Astrocyte of the cerebellum (primary cell): ENCODE data around the gene CNDP1.

Experiments
- DNase-seq: peaks from one replicate; pipeline ENCODE4 v3.0.0-alpha.2; 2011; ENCODE audit warnings: low read depth
- H3K4me3 ChIP-seq: 2 replicates; pipeline ENCODE4 v1.5.1; 2011; ENCODE audit warnings: mild to moderate bottlenecking, low read depth, low read length, moderate library complexity
- in situ Hi-C: cut with HindIII; loops from 2 replicates; pipeline ENCODE4 v1.10.0; 2017; ENCODE audit warnings: low sequenced_read_pairs
- TF ChIP-seq, protein P1 (sequence below): IDR thresholded peaks from 2 replicates; pipeline ENCODE4 v1.5.1; 2012; ENCODE audit warnings: low read length, low read depth, moderate library complexity, mild to moderate bottlenecking; ENCODE audit errors: missing control alignments

Gene CNDP1

DNA sequence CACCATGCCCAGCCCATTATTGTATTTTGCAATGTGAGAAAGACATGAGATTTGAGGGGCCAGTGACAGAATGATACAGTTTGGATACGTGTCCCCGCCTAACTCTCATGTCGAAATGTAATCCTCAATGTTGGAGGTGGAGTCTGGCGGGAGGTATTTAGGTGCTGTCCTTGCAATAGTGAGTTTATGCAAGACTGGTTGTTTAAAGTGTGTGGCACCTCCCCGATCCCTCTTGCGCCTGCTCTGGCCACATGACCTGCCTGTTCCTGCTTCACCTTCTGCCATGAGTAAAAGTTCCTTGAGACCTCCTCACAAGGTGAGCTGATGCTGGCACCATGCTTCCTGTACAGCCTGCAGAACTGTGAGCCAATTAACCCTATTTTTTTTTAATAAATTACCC is 16.6 kb downstream of the CNDP1 start:
- H3K4me3 ChIP-seq = no peak overlapping the region
- in situ Hi-C loops = no loop called here
- TF ChIP-seq, protein P1, sequence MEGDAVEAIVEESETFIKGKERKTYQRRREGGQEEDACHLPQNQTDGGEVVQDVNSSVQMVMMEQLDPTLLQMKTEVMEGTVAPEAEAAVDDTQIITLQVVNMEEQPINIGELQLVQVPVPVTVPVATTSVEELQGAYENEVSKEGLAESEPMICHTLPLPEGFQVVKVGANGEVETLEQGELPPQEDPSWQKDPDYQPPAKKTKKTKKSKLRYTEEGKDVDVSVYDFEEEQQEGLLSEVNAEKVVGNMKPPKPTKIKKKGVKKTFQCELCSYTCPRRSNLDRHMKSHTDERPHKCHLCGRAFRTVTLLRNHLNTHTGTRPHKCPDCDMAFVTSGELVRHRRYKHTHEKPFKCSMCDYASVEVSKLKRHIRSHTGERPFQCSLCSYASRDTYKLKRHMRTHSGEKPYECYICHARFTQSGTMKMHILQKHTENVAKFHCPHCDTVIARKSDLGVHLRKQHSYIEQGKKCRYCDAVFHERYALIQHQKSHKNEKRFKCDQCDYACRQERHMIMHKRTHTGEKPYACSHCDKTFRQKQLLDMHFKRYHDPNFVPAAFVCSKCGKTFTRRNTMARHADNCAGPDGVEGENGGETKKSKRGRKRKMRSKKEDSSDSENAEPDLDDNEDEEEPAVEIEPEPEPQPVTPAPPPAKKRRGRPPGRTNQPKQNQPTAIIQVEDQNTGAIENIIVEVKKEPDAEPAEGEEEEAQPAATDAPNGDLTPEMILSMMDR = no peak
- DNase-seq = no peak

GRCh38 chr18:74551452-74551851 is 17.2 kb downstream of the CNDP1 start:
- TF ChIP-seq, protein P1 = no peak
- DNase-seq = no peak
- in situ Hi-C loops = no loop called here
- no peak overlapping the region for H3K4me3 ChIP-seq

DNA sequence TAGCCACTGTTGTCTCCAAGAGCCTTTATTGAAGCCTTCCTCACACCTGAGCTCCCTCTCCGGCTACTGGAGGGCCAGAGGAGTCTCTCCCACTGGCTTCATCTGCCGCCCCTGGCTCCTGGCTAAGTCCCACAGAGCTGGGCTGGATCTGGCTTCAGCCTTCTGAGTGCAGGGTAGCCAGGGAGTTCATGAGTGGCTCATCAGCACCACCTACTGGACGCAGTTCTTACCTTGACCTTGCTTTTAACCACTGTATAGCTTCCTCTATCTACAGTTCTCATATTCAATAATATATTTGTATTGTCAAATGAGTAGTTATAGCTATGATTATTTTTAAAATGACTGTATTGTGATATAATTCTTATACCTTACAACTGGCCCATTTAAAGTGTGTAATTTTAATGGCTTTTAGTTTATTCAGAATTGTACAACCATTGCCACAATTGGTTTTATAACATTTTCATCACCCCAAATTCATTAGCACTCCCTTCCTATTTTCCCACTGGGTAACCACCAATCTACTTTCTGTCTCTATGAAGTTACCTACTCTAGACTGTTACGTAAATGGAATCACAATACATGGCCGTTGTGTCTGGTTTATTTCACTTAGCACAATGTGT is 17.7 kb downstream of the CNDP1 start:
- TF ChIP-seq, protein P1 = peak; percentile 84
- in situ Hi-C loops = no loop called here
- H3K4me3 ChIP-seq = no peak overlapping the region
- peak; percentile 75 for DNase-seq

GRCh38 chr18:74556126-74556525 is 21.8 kb downstream of the CNDP1 start:
- DNase-seq = no peak
- H3K4me3 ChIP-seq = no peak overlapping the region
- in situ Hi-C loops = no loop called here
- TF ChIP-seq, protein P1 = no peak

DNA sequence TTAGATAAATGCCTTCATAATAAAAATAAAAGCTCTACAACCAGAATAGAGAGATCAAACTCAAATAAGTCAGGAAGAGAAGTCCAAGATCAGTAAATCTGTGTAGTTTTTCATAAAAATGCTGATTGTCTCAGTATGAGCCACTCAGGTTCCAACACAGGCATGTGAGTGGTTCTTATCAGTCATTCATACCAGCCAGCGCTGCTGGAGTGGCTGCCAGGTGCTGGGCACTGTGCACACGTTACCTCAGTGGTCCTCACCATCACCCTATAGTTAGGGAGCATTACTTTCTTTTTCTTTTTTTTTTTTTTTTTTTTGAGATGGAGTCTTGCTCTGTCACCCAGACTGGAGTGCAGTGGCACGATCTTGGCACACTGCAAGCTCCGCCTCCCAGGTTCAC is 23.8 kb downstream of the CNDP1 start:
- DNase-seq = no peak
- H3K4me3 ChIP-seq = no peak overlapping the region
- TF ChIP-seq, protein P1 = no peak
- in situ Hi-C loops = no loop called here

- in situ Hi-C loops = no loop called here
- no peak for DNase-seq
- TF ChIP-seq, protein P1 = no peak
- no peak overlapping the region for H3K4me3 ChIP-seq
Observed at GRCh38 chr18:74562131-74562730, 27.9 kb downstream of the CNDP1 start.
